ENCODE data around the gene WEE1. TPM values are rescaled to one million over a fixed set of nuclear protein-coding genes. Genes with fewer than 3 reads are reported as not detected.

WEE1 gene
- total RNA-seq, 2 donors from 2014 or later: 80.1 to 93.5 TPM

DNA sequence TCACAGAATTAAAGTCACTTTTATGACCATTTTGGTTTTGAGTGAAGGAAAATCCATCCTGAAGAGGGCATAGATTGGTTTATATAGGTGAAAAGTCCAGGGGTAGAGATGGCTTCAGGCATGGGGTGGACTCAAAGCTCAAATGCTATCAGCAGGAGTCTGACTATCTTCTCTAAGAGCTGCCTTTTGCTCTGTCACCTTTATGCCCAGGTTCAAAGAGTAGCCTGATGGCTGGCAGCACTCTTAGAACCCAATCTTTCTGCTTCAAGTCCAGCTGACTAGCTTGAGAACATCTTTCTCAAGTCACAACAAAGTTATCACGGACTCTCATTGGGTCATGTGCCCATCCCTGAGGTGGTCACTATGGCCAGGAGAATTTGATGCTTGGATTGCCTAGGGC, 63.2 kb downstream of the WEE1 start:
- Histone ChIP-seq H3K4me3 (ENCODE audit: low read length) (no peak overlapping the region), H3K9ac (ENCODE audit: extremely low read depth, low read length, poor library complexity, severe bottlenecking) (no peak overlapping the region), H3K4me1 (ENCODE audit: control insufficient read depth, insufficient read depth, low read length) (no peaks in the 10 kb centered on the region), H3K27ac (ENCODE audit: low read depth, low read length) (no peak overlapping the region), H3K27me3 (ENCODE audit: control insufficient read depth, insufficient read depth, low read length, poor library complexity, severe bottlenecking) (no peaks in the 10 kb centered on the region), H3K9me3 (ENCODE audit: control insufficient read depth, low read length) (no peaks in the 10 kb centered on the region), H3K36me3 (ENCODE audit: control insufficient read depth, insufficient read depth, low read length) (no peaks in the 10 kb centered on the region)
- H3K4me3 Mint-ChIP-seq: no peak overlapping the region
- H3K9me3 Mint-ChIP-seq: no peaks in the 10 kb centered on the region
- no peaks in the 10 kb centered on the region for H3K4me1 Mint-ChIP-seq
- no peaks in the 10 kb centered on the region for H3K27me3 Mint-ChIP-seq (ENCODE audit: insufficient read depth)
- no peak overlapping the region for H3K27ac Mint-ChIP-seq
- TF ChIP-seq, protein P1, sequence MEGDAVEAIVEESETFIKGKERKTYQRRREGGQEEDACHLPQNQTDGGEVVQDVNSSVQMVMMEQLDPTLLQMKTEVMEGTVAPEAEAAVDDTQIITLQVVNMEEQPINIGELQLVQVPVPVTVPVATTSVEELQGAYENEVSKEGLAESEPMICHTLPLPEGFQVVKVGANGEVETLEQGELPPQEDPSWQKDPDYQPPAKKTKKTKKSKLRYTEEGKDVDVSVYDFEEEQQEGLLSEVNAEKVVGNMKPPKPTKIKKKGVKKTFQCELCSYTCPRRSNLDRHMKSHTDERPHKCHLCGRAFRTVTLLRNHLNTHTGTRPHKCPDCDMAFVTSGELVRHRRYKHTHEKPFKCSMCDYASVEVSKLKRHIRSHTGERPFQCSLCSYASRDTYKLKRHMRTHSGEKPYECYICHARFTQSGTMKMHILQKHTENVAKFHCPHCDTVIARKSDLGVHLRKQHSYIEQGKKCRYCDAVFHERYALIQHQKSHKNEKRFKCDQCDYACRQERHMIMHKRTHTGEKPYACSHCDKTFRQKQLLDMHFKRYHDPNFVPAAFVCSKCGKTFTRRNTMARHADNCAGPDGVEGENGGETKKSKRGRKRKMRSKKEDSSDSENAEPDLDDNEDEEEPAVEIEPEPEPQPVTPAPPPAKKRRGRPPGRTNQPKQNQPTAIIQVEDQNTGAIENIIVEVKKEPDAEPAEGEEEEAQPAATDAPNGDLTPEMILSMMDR (conservative IDR thresholded peaks at IDR 0.05): no peak
- no peaks in the 10 kb centered on the region for H3K36me3 Mint-ChIP-seq (ENCODE audit: low read depth)
- WGBS, 2 experiments (ENCODE audit: insufficient coverage in 1 of 2, insufficient read length in 1 of 2): 86 to 100% methylated on average over 1 of the region's 1 CpG
- DNase-seq: peak; percentile 25

DNA sequence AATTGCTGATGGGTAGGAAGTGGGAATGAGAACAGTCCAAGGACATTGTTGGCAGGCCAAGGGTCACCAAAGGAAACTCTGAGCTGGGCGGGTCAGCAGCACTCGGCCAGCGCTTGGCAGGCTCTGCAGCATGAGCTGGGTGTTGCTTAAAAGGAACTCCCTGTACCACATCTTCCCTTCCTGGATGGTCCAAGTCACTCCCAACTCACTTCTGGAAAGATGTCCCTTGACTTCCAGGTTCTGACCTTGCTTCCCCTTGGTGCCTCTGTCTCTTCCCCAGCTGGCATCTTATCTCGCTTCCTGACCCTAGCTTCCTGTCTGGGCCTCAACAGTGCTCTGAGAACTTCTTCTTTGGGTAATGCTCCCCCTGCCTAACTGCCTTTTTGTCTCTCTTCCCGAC, 65.6 kb downstream of the WEE1 start:
- no peak overlapping the region for H3K9ac ChIP-seq (ENCODE audit: extremely low read depth, low read length, poor library complexity, severe bottlenecking)
- TF ChIP-seq, protein P1 (conservative IDR thresholded peaks at IDR 0.05): no peak

More for the DNA sequence above, 65.6 kb downstream of the WEE1 start:
- Mint-ChIP-seq H3K36me3 (ENCODE audit: low read depth) (no peaks in the 10 kb centered on the region), H3K27ac (no peak overlapping the region), H3K4me3 (no peak overlapping the region), H3K4me1 (no peaks in the 10 kb centered on the region), H3K27me3 (ENCODE audit: insufficient read depth) (no peaks in the 10 kb centered on the region), H3K9me3 (no peaks in the 10 kb centered on the region)
- no peaks in the 10 kb centered on the region for H3K4me1 ChIP-seq (ENCODE audit: control insufficient read depth, insufficient read depth, low read length)
- no peaks in the 10 kb centered on the region for H3K9me3 ChIP-seq (ENCODE audit: control insufficient read depth, low read length)
- 85 to 93% methylated on average over 4 to 5 of the region's 5 CpGs for WGBS, 2 experiments (ENCODE audit: insufficient coverage in 1 of 2, insufficient read length in 1 of 2)
- no peak overlapping the region for H3K27ac ChIP-seq (ENCODE audit: low read depth, low read length)
- no peaks in the 10 kb centered on the region for H3K36me3 ChIP-seq (ENCODE audit: control insufficient read depth, insufficient read depth, low read length)
- peak; percentile 26 for DNase-seq
- H3K4me3 ChIP-seq (ENCODE audit: low read length): no peak overlapping the region
- no peaks in the 10 kb centered on the region for H3K27me3 ChIP-seq (ENCODE audit: control insufficient read depth, insufficient read depth, low read length, poor library complexity, severe bottlenecking)

Other genes starting within 250 kb of the WEE1 start
- gene IPO7, start 189.0 kb upstream of the WEE1 start, total RNA-seq: 100 to 1,000 TPM; 161 to 163 TPM
- 10 to 100 TPM; 34.6 to 44.4 TPM for gene ZNF143, start 112.7 kb upstream of the WEE1 start, total RNA-seq
- gene SWAP70, start 90.4 kb downstream of the WEE1 start, total RNA-seq: 10 to 100 TPM; 28.8 to 30.7 TPM